UCSD-AML1 (cell line): ENCODE measurements around the gene ZNF804B.

Experiments used
- DNase-seq: peaks from one replicate; lab custom pipeline; 2025; ENCODE audit not compliant: unreplicated experiment; lab: John Stamatoyannopoulos, UW

Gene ZNF804B

GRCh38 chr7:88965371-88965770 lies 205.9 kb downstream of the ZNF804B start:
- no peak for DNase-seq

- no peak for DNase-seq
Observed at GRCh38 chr7:88967432-88967831, 207.9 kb downstream of the ZNF804B start.

GRCh38 chr7:88969167-88969566 lies 209.7 kb downstream of the ZNF804B start:
- no peak for DNase-seq

GRCh38 chr7:88985295-88985694 lies 225.8 kb downstream of the ZNF804B start:
- no peak for DNase-seq

GRCh38 chr7:89001306-89001705 lies 241.8 kb downstream of the ZNF804B start:
- no peak for DNase-seq

GRCh38 chr7:89002981-89003956 lies 243.8 kb downstream of the ZNF804B start:
- DNase-seq, result no peak

- DNase-seq, result no peak
Observed at GRCh38 chr7:89012016-89012415, 252.5 kb downstream of the ZNF804B start.

GRCh38 chr7:89017695-89018094 lies 258.2 kb downstream of the ZNF804B start:
- no peak for DNase-seq

- no peak for DNase-seq
Observed at GRCh38 chr7:89021741-89022140, 262.2 kb downstream of the ZNF804B start.

GRCh38 chr7:89023206-89023605 lies 263.7 kb downstream of the ZNF804B start:
- DNase-seq, result no peak

GRCh38 chr7:89023877-89024276 lies 264.4 kb downstream of the ZNF804B start:
- DNase-seq, result no peak

- DNase-seq, result no peak
Observed at GRCh38 chr7:89027781-89028180, 268.3 kb downstream of the ZNF804B start.

- no peak for DNase-seq
Observed at GRCh38 chr7:89028319-89028718, 268.8 kb downstream of the ZNF804B start.

- no peak for DNase-seq
Observed at GRCh38 chr7:89029864-89030263, 270.4 kb downstream of the ZNF804B start.

GRCh38 chr7:89041240-89041639 lies 281.7 kb downstream of the ZNF804B start:
- DNase-seq, result no peak

GRCh38 chr7:89042940-89043339 lies 283.4 kb downstream of the ZNF804B start:
- no peak for DNase-seq

- no peak for DNase-seq
Observed at GRCh38 chr7:89049043-89049442, 289.5 kb downstream of the ZNF804B start.

- DNase-seq, result no peak
Observed at GRCh38 chr7:89053130-89053529, 293.6 kb downstream of the ZNF804B start.

GRCh38 chr7:89054361-89054760 lies 294.9 kb downstream of the ZNF804B start:
- DNase-seq, result no peak

GRCh38 chr7:89060234-89060633 lies 300.7 kb downstream of the ZNF804B start:
- no peak for DNase-seq

GRCh38 chr7:89064831-89065230 lies 305.3 kb downstream of the ZNF804B start:
- DNase-seq, result no peak

- DNase-seq, result no peak
Observed at GRCh38 chr7:89067048-89067447, 307.5 kb downstream of the ZNF804B start.

- DNase-seq, result no peak
Observed at GRCh38 chr7:89072081-89072480, 312.6 kb downstream of the ZNF804B start.
